Testis (tissue), 3 donors: ENCODE results near the gene CDKAL1. TPM values are rescaled to one million over a fixed set of nuclear protein-coding genes. Genes with fewer than 3 reads are reported as not detected.

Source experiments
- DNase-seq: peaks from one replicate; pipeline ENCODE4 v3.0.0-alpha.2; 2019
- H3K27ac ChIP-seq, 2 donors: fragments of 200-600 bp; sonication (generic); one replicate each; pipeline ENCODE4 v1.5.1; 2019
- H3K27me3 ChIP-seq: fragments of 200-600 bp; sonication (generic); one replicate; pipeline ENCODE4 v1.5.1; 2019
- H3K36me3 ChIP-seq: fragments of 200-600 bp; sonication (generic); one replicate; pipeline ENCODE4 v1.5.1; 2017; ENCODE audit warnings: low read depth; ENCODE audit errors: missing control alignments
- H3K4me1 ChIP-seq: fragments of 200-600 bp; sonication (generic); one replicate; pipeline ENCODE4 v1.5.1; 2019
- H3K4me3 ChIP-seq, 2 donors: fragments of 200-600 bp; sonication (generic); one replicate each; pipeline ENCODE4 v1.5.1; 2017 to 2019
- H3K9me3 ChIP-seq: fragments of 200-600 bp; sonication (generic); one replicate; pipeline ENCODE4 v1.5.1; 2017
- CTCF ChIP-seq, 3 experiments: fragments of 450-650 bp in 2 of 3; fragments of 200-600 bp in 1 of 3; sonication (generic) in 1 of 3; IDR thresholded peaks; one replicate each; pipeline ENCODE4 v1.5.1; 2016 to 2019; ENCODE audit warnings: antibody characterized with exemption in 3 of 3, mild to moderate bottlenecking in 2 of 3, moderate library complexity in 1 of 3
- POLR2A ChIP-seq: fragments of 450-650 bp; IDR thresholded peaks from one replicate; pipeline ENCODE4 v1.6.1; 2017; ENCODE audit warnings: antibody characterized with exemption, mild to moderate bottlenecking, moderate library complexity
- WGBS, 2 donors: methylation state at CpG; one replicate each; pipeline ENCODE4 v1.1.5; 2018; 5-methylcytosine and 5-hydroxymethylcytosine counted together
- intact Hi-C: fragments of 100-400 bp; cut with DNase I; formaldehyde crosslinking; loops from one replicate; pipeline ENCODE4 v1.15.1; 2023; ENCODE audit warnings: low total_unique reads
- polyA plus RNA-seq: library from polyadenylated mRNA; stranded (reverse); fragments of 350-450 nt; fragmentation: Illumina TruSeq; extraction: RNeasy Lipid Tissue Mini Kit (QIAGEN cat#74804); gene quantifications from one replicate; pipeline ENCODE4 v1.2.3, GENCODE V29; 2014; ENCODE audit warnings: low read depth, low replicate concordance; ENCODE audit not compliant: insufficient read depth
- total RNA-seq, 2 donors: library from RNA; depleted of rRNA; stranded (reverse); fragments of >200 nt; gene quantifications; one replicate each; pipeline ENCODE4 v1.2.3, GENCODE V29; 2016

The CDKAL1 gene
- total and polyA plus RNA-seq, 3 donors from 2014 or later: 11.1 to 18.5 (median 16.1) TPM

DNA sequence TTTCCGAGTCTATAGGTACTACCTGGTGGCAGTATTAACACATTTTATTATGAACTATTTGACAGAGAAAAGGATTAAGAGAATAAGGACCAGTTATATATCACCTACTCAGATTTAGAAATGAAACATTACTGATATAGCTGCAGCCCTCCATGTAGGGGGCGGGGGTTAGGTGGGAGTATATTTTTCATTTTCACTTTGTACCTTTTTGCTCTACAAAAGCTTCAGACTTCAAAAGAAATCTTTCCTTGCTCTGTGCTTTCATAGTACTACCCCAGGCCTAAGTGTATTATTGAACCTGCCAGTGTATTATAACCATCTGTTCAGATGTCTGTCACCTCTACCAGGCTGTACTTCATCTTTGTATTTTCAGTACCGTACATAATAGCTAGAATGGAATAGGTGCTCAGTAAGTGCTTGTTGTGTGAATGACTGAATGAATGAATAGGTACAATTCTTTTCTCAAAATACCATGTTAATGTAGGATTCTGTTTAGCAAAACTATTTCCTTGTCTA lies 43.0 kb downstream of the CDKAL1 start:
- WGBS, 2 donors: 91 to 98% methylated on average over 3 of the region's 3 CpGs
- Histone ChIP-seq H3K27ac (no peak overlapping the region), H3K9me3 (no peaks in the 10 kb centered on the region), H3K4me3 (no peak overlapping the region), H3K36me3 (no peaks in the 10 kb centered on the region), H3K27me3 (no peaks in the 10 kb centered on the region), H3K4me1 (no peaks in the 10 kb centered on the region)
- no peak for DNase-seq
- no peak for TF ChIP-seq CTCF (IDR thresholded peaks at IDR 0.05)
- no peak for TF ChIP-seq POLR2A
- intact Hi-C loops: no loop called here

DNA sequence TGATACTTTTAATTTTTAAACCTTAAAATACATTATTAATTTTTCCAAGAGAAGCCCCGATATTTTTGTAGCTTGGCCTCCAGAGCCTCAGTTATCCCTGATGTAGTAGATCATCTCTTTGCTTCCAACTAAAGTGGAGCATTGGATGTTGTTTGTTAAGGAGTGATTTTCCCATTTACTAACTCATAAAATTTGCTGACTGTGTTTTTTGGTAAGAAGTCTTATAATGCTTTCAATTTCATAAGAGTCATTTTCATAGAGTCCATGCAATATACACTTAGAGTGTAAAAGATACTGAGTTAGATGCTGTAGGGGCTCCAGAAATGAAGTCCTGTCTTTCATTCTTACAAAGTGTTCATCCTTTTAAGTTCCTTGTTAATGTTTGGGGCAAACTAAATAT lies 46.8 kb downstream of the CDKAL1 start:
- no peak for DNase-seq
- no peaks in the 10 kb centered on the region for H3K27me3 ChIP-seq
- intact Hi-C loops: no loop called here
- 94% methylated on average over 1 of the region's 1 CpG for WGBS, 2 donors
- TF ChIP-seq POLR2A: no peak
- no peak for TF ChIP-seq CTCF (IDR thresholded peaks at IDR 0.05)
- no peaks in the 10 kb centered on the region for H3K36me3 ChIP-seq
- H3K9me3 ChIP-seq: no peaks in the 10 kb centered on the region
- H3K27ac ChIP-seq: no peak overlapping the region
- H3K4me1 ChIP-seq: no peaks in the 10 kb centered on the region
- H3K4me3 ChIP-seq: no peak overlapping the region

DNA sequence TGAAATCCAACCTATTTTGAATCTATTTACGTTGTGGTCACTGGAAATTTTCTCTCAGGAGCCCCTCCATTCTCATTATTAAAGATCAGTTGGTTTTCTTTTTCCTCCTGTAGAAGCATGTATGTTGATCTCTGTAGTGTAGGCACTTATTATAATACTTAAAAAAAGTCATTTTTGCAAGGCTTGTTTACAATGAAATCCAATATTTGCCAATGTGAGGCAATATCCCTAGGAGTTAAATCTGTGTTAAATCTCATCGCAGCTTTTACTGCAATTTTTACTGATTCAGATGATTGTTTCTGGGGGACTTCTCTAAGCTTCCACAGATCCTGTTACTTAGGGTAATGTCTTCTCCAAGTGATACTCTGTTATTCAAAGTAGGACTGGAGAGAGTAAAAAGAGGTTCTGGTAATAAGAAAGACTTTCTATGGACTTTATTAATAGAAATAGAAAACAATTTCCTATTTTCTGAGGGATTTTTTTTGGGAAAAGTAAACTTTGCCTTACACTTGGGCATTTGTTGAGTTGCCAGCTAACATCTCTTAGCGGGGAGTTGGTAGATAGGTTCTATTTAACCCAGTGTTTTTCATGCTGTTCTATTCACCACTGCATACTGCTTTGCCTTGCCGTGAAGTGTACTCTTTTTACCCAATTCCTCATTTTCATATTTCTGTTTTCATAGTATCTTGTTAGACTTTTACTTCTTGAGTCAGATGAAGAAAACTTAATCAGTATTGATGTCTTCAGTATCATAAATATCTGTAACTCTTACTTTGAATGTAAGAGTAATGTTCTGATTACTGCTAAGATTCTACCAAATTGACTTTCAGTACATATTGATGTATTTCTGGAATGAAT lies 48.6 kb downstream of the CDKAL1 start:
- TF ChIP-seq CTCF (IDR thresholded peaks at IDR 0.05) (no peak), POLR2A (no peak)
- no peaks in the 10 kb centered on the region for H3K4me1 ChIP-seq
- no peaks in the 10 kb centered on the region for H3K9me3 ChIP-seq
- no peak for DNase-seq
- intact Hi-C loops: no loop called here
- no peak overlapping the region for H3K27ac ChIP-seq
- no peak overlapping the region for H3K4me3 ChIP-seq
- no peaks in the 10 kb centered on the region for H3K36me3 ChIP-seq
- no peaks in the 10 kb centered on the region for H3K27me3 ChIP-seq
- WGBS, 2 donors: 94 to 96% methylated on average over 4 of the region's 4 CpGs

DNA sequence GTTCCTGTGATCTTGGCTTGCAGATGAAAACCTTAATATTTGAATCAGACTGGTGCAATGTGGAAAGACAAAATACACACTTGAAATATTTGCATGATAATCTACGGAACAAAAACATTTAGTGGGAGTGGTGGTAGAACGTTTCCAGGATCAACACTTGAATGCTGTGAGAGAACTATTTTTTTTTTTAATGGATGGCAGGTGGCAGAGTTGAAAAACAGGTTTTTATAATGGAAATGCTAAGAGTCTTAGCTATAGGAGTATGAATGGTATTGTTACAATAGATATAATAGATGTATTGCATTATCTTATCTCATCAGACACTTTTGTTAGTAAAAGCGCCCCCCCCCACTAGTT lies 49.2 kb downstream of the CDKAL1 start:
- intact Hi-C loops: no loop called here
- no peak overlapping the region for H3K4me3 ChIP-seq
- no peaks in the 10 kb centered on the region for H3K27me3 ChIP-seq
- H3K4me1 ChIP-seq: no peaks in the 10 kb centered on the region
- no peaks in the 10 kb centered on the region for H3K36me3 ChIP-seq
- H3K9me3 ChIP-seq: no peaks in the 10 kb centered on the region
- TF ChIP-seq CTCF (IDR thresholded peaks at IDR 0.05): no peak
- no peak for TF ChIP-seq POLR2A
- WGBS, 2 donors: 43 to 49% methylated on average over 3 of the region's 3 CpGs
- H3K27ac ChIP-seq: no peak overlapping the region
- DNase-seq: no peak
